HG02943 (cell line): ENCODE results near the gene ATP6V1G3.
"Not testable (repeated sequence)": the region's sequence is repeated elsewhere in the genome, so short reads cannot be mapped to it uniquely, and the experiment has no call there.

Experiments
- ATAC-seq: cut with Tn5 transposase; IDR thresholded peaks from one replicate; pipeline ENCODE4 v1.9.1; 2021; ENCODE audit warnings: mild to moderate bottlenecking, low read depth, moderate library complexity; ENCODE audit not compliant: unreplicated experiment

The ATP6V1G3 gene

DNA sequence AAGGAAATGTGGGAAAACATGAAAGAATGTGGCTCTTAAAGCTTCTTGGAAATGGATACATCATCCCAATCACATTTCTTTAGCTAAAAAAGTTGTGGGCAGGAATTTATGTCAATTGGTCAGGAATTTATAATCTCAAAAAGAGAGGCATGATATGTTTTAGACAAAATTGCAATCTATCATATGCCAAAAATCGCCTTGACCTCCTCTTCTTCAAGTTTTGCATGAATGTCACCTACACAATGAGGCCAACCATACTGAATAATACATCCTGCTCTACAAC is 42.4 kb downstream of the ATP6V1G3 start:
- ATAC-seq, result no peak

DNA sequence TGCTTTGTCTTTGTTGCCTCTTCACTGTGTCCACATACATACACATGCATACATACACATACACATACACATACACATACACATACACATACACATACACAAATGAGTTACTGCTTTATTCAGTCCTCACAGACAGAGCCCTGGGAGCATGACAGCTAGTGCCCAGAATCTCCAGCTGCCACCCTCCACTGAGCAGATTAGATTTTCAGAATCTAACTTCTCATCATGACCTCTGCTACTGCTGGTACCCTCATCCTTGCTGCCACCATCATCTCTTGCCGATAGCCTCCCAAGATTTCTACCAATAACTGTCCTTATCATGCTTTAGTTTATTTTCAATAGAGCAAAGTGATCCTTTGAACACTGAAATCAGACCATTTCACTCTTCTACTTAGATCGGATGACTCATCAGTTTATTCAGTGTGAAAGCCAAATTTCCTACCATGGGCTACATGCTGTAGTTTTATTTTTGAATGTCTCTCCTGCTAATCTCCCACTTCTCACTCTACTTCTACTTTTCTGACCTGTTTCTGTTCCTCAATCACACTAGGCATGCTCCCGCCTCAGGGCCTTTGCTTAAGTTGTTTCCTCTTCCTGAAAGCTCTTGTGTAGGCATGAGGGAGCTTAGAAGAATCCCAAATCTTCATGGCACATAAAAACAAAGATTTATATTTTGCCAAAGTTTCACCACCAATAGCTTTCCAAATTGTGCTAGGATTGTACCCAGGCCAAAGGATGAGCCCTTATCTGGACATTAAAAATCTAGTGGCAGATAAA is 43.0 kb downstream of the ATP6V1G3 start:
- ATAC-seq, result no peak

DNA sequence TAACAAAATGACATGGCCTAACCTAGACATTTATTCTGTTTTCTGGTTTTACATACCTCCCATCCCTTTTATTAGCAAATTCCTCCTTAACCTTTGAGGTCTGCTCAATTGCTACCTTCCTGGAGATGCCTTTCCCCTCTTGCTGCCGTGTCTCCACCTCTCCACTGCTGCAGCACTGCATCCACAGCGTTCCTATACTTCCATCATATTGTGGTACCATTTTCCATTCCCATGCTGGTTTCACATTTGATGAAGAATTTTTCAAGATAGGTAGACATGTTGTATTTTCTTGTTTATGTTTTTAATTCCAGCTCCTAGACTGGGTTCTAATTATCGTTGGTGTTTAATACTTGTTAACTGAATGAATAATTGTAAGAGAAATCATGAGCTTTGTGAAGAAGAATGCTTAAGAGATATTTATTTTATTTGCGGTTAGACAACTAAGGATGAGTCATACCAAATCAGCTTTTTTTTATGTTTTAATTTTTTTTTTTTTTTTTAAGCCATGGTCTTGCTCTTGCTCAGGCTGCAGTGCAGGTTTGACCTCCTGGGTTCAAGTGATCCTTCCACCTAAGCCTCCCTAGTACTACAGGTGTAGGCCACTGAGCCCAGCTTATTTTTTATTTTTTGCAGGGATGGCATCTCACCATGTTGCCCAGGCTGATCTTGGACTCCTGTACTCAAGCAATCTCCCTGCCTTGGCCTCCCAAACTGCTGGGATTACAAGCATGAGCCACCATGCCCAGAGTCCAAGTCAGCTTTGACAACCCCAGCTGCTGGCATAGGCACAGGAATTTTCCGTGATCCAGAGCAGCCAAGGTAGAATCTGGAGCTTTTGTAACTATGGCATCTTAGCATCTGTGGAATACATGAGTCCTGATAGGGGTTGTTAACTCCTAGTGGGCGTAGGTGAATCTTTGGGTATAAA is 44.0 kb downstream of the ATP6V1G3 start:
- ATAC-seq, result no peak

DNA sequence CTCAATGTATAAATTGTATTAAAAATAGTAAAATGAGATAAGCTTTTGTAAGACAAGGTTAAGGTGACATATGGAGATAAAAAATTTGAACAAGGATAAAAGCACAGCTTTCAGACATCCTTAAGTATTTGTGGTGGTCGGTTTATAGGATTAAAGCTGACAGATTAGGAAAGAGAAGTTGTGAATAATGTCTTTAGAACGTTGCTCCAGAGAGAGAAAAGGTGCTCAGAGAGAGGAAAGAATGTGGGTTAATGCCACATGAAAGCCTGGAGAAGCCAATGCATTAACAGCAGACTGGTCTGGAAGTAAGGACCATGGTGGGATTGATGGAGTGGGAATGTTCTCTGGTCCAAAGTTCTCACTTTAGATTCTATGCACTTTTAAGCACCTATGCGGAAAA is 44.8 kb downstream of the ATP6V1G3 start:
- ATAC-seq, result no peak

DNA sequence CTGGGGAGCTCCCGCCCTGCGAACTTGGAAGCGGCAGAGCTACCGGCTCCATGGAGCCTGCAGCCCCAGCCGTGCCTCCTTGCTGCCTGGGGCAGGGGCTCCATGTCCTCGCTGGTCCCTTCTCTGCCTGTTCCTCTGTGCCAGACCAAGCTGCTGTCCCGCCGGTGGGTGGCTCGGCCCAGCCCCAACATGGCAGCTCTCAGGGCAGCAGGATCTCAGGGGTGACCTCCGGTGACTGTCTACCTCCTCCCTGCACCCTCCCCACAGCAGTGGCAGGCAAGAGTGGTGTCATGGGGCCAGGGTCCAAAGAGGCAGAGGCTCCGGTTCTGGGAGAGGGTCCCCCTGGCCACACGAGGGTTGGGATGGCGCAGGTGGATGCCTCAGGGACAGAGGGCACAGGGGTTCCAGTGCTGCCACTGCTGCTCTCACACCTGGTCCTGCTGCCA is 45.8 kb downstream of the ATP6V1G3 start:
- ATAC-seq, result no peak

DNA sequence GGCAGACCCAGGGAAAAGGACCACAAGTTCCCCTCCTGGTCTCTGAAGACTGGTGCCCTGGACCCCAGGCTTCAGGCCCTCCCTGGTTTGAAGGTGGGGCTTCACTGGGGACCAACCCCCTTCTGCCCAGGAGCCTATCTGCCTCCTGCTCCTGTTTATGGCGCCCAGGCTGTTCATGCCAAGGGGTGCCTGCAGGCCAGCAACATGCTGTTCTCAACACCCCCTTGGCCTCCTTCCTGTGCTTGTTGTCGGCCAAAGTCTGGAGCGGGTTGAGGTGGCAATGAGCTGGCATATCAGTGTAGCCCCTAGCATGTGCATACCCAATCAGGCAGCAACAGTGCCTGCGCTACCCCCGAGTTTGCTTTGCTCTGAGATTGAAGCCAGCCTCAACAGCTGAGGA is 46.3 kb downstream of the ATP6V1G3 start:
- no peak for ATAC-seq

DNA sequence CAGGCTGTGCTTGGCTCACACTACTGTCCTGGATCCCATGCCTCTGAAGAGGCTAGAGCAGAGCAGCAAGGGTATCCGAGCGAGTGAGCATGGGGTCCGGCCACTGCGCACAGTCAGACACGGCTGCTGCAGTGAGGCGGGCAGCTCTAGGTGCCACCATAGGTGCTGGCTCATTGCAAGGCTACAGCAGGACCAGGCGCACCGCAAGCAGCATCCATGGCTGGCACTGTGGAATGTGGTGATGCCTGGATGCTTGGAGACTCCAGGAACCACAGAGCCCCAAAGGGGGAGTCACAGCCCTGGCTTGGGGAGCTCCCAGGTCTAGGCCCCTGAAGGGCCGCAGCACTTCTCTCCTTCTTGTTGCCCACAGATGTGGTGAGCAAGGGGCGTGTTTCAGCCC is 47.2 kb downstream of the ATP6V1G3 start:
- no peak for ATAC-seq

DNA sequence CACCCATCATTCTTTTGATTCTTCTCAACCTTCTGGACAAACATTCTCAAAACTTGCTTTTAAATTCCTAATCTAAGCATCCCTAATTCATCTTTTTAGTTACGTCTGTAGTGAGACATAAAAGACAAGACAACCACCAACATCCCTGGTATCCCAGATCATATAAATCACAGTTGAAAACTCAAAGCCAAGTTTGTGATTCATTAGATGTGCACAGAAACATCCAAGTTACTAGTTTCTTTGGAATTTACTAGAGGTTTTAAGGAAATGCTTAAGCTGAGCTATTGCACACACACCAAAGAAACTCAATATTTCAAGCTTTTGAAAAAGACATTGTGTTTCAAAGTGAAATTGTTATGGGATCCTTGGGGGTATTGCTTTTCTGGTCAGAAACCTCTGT is 47.6 kb downstream of the ATP6V1G3 start:
- no peak for ATAC-seq

DNA sequence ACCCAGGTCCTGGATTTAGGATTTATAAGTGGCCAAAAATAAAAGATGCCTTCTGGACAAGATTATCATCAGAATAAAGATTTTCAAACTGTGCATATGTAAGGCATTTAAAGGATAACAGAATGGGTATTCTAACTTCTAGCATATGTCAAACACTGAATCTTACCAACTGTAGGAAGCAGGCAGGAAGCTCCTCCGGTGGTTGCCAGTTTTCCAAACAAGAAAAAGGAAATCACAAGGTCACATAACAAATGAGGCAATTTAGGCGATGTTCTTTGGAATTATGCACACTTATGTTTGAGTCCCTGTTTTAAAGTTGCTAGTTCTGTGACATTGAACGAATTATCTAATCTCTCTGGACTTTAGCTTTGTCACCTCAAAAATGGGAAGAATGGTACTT is 48.9 kb downstream of the ATP6V1G3 start:
- ATAC-seq, result no peak

DNA sequence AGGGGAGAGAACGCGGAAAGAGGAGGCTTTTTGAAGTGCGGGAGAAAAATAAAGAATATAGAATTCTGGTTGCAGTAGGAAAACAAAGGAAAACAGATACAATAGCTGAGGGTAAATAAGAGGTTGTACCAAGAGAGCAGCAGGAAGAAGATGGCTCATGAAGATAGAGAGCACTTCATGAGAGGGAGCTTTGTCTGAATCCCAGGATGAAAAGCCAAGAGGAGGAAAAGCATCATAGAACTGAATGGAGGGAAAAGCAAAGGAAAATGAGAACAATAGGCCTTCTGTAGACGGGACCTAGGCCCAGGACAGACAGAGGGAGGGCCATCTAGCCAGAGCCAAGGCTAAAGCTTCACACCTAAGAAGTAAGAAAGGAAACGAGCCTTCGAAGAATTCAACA is 49.5 kb downstream of the ATP6V1G3 start:
- no peak for ATAC-seq

DNA sequence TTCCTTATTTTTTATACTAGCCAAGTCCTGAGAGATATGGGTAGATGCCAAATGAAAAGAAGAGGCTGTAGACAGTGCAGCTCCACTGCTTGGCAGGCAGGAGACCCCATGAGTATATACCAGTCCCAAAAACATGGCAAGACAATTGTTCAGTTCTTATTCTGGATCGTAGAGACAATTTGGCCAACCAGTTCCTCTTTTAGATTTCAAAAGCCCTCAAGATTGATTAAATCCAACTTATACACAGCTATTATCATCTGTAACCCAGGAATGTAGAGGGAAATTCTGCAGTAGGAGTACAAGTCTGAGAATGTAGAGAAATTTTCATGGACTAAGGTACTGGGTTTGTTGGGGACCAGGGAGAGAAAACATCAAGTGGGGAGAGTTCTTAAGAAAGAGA is 50.3 kb downstream of the ATP6V1G3 start:
- ATAC-seq, result no peak

DNA sequence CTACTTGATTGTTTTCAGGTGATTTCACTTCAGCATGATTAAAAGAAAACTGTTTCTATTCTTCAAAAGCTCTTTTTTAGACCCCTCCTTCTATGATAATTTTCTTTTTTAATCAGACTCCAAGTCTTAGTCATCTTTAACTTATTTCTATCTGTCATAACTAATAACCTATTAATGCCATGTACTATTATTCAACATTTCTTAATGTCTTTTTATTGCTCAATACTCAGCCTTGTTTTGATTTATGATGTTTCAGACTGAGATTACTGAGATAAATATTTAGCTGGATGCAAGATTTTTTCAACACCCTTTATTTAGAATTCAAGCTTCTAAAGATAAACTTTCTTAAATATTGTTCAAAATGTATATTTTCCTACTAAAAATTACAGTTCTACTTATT is 53.6 kb downstream of the ATP6V1G3 start:
- no peak for ATAC-seq

DNA sequence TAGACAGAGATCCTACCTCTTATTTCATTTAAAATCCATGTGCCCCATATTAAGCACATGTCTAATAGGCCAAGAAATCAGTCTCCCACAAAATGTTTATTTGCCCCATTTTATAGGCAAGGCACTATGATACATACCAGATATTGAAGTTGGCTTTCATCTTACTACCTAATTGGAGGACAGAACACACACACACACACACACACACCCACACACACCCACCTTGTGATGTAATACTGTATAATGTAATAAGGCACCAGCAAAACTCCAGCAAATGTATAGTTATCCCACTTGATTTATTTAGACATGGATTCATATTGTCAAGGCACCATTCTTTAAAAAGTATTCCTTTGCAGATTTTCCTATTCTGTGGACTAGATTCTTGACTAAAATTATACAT is 56.8 kb downstream of the ATP6V1G3 start:
- no peak for ATAC-seq

DNA sequence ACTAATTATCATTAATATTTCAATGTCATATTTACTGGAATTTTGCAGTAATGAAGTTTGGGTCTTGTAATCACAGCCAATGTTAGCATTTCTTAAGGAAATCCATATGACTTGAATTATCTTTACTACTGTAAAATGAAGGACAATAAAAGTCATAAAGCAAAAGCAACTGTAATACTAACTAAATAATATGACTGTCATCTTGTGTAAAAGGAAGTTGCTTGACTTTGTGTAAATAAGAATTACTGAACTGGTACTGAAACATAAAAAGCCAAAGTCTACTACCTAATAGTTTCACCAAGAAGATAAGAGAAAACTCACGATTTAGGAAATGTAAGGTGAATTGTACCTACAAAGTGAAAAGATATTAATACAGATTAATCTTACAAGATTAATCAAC is 57.5 kb downstream of the ATP6V1G3 start:
- ATAC-seq, result no peak

DNA sequence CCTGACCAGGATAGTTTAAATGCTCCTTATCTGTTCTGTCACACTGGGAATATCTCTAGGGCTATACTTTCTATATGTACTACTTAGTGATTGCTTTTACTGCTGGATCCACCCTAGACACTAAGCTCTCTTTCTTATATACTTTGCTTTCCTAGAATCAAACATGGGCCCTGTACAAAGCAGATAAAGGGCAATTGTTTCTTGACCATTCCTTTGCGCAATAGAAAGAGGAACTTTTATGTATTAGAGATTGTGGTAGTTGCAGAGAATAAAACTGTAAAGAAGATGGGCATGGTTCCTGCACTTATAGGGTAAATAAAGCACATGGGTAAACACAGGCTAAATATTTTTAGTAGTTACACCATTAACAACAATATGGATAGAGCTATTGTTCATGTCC is 58.8 kb downstream of the ATP6V1G3 start:
- ATAC-seq, result no peak

DNA sequence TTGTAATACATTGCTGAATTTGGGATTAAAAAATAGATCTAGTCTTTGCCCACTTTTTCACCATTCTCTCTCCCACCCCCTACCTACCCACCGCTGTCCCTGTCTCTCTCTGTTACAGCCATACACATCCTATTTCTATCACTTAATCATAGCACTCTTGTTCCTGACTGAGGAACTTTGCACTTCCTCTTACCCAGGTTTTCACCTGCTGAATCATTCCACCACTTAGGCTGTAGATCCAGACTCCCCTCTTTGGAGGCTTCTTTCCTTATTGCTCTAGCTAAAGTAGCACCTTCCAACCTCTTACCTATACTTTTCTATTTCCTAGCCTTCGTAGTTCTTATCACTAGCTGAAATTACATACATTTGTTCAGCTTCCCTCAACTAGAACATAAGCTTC is 59.6 kb downstream of the ATP6V1G3 start:
- ATAC-seq, result no peak

DNA sequence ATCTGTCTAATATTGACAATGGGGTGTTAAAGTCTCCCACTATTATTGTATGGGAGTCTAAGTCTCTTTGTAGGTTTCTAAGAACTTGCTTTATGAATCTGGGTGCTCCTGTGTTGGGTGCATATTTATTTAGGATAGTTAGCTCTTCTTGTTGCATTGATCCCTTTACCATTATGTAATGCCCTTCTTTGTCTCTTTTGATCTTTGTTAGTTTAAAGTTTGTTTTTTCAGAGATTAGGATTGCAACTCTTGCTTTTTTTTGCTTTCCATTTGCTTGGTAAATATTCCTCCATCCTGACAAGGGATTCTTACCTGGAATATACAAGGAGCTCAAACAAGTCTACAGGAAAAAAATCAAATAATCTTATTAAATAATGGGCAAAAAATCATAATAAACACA is 63.1 kb downstream of the ATP6V1G3 start:
- ATAC-seq, result not testable (repeated sequence)
